ENCODE results near the gene TXNIP.

- TF ChIP-seq, protein P1, sequence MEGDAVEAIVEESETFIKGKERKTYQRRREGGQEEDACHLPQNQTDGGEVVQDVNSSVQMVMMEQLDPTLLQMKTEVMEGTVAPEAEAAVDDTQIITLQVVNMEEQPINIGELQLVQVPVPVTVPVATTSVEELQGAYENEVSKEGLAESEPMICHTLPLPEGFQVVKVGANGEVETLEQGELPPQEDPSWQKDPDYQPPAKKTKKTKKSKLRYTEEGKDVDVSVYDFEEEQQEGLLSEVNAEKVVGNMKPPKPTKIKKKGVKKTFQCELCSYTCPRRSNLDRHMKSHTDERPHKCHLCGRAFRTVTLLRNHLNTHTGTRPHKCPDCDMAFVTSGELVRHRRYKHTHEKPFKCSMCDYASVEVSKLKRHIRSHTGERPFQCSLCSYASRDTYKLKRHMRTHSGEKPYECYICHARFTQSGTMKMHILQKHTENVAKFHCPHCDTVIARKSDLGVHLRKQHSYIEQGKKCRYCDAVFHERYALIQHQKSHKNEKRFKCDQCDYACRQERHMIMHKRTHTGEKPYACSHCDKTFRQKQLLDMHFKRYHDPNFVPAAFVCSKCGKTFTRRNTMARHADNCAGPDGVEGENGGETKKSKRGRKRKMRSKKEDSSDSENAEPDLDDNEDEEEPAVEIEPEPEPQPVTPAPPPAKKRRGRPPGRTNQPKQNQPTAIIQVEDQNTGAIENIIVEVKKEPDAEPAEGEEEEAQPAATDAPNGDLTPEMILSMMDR (IDR thresholded peaks at IDR 0.05) = no peak
- TF ChIP-seq ZFX (IDR thresholded peaks at IDR 0.05; ENCODE audit: borderline replicate concordance) = no peak
Measured at GRCh38 chr1:146013559-146013922, 17.2 kb upstream of the TXNIP start.

Measured in 22Rv1 (cell line).